DMS153 treated with DMSO at 0.1 percent for 48 hours (cell line): ENCODE measurements around the gene YBEY.
"Not testable (repeated sequence)": the region's sequence is repeated elsewhere in the genome, so short reads cannot be mapped to it uniquely, and the experiment has no call there.

Source experiments
- DNase-seq: peaks from one replicate; lab custom pipeline; 2025; ENCODE audit not compliant: unreplicated experiment; lab: John Stamatoyannopoulos, UW

YBEY gene, protein sequence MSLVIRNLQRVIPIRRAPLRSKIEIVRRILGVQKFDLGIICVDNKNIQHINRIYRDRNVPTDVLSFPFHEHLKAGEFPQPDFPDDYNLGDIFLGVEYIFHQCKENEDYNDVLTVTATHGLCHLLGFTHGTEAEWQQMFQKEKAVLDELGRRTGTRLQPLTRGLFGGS

DNA sequence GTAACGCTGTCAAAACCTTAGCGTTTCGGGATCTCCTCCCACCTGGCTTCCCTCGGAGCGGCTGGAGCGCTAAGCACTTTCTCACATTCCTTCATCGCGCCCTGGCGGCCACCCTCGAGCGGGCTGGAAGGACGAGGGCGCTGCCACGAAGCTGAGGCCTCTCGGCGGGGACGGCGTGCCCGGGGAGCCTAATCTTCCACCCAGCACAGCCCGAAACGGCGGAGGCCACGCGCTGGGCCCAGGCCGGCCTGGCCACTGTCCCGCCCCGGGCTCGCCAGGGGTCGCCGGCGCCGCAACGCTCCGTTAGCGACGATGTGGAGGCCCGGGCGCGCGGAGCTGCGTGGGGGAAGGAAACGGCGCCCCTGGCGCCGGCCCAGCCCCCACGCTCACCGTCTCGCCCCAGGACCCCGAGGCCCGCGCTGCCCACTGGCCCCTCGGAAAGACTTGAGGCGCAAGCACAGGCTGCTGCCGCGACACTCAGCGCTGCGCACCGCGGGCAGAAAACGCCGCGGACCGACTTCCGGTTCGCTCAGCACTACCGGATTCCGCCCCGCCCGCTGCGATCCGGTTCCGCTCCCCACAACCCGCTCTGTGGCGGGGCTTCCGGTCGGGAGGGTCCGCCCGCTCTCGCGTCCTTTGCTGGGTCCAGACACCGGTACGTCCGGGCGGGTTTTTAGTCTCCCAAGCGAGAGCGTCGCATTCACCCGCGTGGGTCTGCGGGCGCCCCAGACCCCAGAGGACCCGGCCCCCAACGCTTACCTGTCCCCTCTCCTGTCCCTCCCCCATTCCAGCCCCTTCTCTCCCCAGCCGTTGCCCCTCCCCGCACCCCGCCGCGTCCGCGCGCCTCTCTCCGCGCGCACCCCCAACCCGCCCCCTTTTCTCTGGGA, at the start of gene YBEY:
YBEY (plus strand) TSS at position 582 of the 887 bp plus-strand sequence. CDS start 572 bp downstream, outside the sequence.
- DNase-seq: peak; percentile 57

DNA sequence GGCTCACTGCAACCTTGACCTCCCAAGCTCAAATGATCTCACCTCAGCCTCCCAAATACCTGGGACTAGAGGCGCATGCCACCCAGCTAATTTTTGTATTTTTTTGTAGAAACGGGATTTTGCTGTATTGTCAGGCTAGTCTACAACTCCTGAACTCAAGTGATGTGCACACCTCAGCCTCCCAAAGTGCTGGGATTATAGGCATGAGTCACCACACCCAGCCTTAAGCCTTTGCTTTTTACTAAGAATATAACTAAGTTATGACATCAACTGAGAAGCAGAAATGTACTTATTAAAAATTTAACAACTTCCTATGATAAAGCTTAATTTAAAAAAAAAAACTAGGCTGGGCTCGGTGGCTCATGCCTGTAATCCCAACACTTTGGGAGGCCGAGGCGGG, 48.7 kb upstream of the YBEY start:
- DNase-seq: no peak

DNA sequence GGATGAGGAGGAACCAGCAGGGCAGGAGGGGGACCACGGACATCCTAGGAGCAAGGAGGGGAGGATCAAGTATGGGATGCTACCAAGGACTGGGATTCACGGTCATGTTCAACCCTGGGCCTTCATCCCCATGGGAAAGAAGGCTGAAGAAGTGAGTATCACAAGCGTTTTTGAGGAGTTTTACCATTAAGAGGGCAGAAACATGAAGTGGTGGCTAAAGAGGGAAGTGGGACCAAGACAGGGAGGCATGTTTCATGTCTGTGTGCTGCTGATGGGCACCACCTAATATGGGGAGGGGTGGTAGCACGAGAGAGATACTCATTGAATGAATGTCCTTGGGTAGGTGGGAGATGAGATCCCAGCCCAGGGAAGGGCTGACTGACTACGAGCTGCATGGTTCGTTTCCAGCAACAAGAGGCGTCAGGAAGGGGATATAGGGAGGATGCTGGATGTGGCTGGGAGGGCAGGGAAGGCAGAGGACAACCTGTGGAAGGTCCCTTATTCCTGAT, 46.3 kb upstream of the YBEY start:
- no peak for DNase-seq

DNA sequence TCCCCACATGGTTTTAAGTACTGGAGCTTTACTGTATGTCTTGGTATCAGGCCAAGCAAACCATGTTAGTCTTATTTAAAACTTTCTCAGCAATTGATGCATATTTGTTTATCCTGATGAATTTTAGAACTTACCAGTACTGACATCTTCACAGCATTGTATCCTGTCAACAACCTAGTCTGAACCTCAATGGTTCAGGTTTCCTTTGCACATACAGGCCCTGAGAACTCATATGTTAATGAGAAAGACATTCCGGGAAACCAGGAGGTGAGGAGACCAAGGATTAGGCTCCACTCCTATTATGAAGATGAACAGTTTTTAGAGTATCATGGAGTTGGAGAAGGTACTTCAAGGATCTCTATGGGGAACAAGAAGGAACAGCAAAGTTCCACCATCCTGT, 44.6 kb upstream of the YBEY start:
- DNase-seq: not testable (repeated sequence)

DNA sequence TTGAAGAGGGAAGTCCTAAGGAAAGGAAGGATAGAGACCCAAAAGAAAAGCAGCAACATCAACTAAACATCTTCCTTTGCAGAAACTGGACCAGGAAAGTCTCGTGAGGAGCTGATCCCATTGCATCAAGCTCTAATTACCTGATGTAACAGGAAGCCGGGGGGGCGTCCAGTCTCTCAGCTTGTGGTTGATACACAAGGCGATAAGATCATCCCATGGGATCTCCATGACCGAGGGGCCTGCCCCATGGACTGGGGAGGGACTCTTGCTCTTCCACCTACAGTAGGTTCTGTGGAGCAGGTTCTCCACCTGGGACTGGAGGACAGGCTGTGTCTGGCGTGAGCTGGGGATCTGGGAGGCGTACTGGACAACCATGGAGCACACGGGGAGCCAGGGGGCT, 42.8 kb upstream of the YBEY start:
- DNase-seq: no peak

DNA sequence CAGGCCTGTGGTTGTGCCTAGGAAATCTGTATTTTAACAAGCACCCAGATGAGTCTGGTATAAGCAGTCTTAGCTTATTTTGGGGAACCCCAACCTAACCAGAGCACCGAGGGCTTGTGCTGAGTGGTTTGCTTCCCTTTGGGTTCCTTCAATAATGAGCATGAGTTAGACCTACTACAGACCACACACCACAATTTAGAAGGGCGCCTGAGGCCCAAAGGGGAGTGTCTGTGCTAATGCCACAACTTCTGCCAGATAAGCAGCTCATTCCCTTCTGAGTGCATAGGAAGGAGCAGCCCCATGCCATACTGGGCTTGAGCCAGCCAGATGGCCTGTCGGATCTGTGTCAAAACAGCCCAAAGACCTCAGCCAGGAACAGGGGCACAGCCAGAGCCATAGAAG, 42.2 kb upstream of the YBEY start:
- DNase-seq: no peak

DNA sequence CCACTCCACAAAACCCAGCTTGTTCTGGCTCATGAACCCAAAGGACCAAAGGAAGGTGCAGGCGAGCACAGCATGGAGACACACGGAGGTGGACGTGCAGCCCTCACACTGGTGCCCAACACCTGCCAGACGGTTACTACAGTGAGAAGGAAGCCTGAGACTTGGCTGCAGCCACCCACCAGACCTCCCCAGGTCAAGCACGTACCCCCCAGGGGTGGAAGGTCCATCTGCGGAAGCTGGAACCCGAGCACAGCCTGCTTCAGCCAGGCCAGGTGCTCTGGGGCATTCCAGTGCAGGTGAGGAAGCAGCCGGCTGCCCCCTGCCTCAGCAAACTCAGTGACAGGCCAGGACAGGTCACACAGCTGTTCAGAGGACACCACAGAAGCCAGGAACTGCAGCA, 41.5 kb upstream of the YBEY start:
- DNase-seq: no peak

DNA sequence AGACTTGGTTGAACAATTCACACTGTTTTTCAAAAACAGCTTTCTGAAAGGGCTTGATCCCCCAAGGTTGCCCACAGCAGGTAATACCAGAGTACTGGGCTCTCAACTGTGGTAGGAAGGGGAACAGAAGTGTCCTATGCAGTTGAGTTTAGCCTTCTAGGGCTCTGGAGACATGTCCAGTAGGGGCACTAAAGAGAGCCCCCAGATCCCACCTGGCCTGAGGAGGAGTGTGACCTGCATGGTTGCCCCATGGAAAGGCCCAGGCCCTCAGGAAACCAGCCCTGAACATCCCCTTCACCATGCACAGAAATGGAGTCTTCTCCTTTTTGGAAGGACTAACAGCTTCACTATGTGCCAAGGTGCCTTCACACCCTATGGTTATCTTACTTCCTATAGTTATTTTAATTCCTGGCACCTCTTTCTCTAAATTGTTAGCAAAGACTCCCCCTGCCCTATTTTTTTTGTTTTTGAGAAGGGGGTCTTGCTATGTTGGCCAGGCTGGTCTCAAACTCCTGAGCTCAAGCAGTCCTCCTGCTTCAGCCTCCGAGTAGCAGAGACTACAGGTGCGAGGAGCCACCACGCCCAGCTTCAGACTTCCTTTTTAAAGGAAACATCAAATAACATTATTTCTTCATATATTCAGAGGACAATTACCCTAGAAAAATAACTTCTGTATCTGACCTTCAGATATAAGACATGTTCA, 40.8 kb upstream of the YBEY start:
- no peak for DNase-seq

DNA sequence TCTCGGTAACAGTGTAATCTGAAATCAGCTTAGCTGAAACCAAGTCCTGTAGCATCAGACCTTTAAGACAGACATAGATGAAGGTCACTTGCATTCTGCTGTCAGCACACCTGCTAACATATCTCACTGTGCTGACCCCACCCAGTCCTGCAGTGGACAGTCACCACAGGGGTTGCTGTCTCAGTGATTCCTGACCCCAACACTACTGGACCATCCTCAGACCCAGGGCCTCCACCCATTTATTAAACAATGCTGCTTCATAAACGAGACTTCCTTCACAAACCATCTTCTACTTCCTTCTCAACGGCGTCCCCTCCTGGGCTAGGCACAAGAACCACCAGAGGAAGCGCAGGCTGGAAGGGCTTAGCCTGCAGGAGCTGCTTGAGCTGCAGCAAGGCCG, 39.8 kb upstream of the YBEY start:
- no peak for DNase-seq

DNA sequence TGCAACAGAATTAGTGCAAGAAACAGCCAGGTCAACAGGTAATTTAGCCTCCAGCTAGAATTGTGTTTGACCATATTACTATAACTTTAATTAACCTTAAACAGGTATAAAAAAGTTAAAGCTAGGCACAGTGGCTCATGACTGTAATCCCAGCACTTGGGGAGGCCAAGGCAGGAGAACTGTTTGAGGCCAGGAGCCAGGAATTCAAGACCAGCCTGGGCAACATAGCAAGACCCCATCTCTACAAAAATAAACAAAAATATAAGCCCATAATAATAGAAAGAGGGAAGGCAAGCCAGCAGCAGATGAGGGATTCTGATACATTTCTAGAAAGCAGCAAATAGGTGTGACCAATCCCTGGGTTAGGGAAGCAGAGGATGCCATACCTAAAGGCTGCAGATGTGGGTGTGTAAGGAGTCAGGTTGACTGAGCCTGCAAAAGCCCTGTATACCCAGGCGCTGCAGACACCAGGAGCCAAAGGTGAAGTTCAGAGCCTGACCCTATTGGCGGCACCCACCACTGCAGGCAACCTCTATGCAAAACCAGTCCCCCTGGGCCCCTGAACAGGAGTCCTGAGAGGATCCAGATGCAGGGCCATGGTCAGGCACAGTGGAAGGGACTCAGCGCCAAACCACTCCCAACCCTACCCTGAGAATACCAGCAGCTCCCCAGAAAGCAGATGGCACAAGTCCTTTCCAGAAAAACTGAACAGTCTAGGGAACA, 38.3 kb upstream of the YBEY start:
- no peak for DNase-seq

DNA sequence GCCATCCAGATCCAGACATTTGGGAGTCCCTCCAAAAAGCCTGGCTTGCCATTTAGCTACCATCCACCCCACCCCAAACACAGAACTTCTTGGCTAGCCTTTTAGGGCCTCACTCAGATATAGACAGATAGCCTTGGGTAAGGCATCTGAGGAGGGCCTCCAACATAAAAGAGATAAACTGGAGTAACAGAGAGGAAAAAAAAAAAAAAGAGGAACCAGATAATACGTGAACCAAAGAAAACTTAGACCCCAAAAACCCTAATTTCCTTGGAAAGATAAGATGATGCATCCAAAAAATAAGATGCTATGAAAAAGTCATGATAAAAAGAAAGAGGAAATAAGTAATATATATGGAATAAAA, 37.7 kb upstream of the YBEY start:
- no peak for DNase-seq

DNA sequence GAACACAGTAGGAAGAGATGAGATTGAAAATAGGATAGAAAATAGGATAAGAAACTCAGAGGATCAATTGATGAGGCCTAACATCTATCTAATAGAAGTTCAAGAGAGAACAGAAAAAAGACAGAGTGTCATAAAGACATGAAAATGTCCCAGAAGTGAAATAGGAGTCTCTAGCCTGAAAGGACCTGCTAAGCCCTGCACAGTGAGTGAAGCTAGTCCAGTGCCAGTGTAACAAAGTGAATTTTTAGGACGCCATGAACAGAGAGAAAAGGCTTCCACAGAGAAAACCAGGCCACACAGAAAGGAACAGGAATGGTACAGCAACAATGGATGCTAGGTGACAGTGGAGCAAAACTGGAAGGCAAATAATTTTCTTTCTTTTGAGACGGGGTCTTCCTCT, 37.3 kb upstream of the YBEY start:
- no peak for DNase-seq

DNA sequence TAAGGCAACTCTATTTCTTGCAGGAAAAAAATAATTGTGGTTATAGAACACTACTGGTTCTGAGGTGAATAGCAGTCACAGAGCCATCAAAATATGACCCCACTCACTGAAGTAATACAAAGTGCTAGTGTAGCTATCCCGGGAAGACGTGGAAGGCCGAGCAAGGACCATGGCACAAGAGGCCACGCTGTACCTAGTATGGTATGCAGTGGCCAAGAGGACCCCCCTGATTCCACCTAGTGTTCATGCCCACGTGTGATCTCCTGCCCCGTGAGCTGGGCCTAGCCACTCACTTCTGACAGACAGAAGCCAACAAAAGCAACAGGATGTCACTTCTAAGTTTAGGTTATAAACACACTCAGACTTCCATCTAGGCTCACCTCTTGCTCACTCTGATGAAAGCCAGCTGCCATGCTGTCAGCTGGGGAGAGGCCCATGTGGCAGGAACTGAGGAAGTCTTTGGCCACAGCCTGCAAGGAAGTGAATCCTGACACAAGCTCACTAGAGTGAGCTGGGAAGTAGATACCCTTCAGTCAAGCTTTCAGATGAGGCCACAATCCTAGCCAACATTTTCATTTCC, 35.9 kb upstream of the YBEY start:
- DNase-seq: no peak

DNA sequence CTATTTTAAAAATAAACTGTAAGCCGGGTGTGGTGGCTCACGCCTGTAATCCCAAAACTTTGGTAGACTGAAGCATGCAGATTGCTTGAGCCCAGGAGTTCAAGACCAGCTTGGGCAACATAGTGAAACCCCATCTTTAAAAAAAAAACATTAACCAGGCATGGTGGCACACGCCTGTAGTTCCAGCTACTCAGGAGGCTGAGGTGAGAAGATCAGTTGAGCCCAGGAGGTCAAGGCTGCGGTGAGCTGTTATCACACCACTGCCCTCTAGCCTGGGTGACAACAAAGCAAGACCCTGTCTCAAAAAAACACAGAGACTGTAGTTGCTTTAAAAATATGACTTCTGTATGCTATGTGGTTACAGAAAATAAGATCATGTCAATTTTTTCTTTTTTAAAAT, 33.3 kb upstream of the YBEY start:
- DNase-seq: no peak

DNA sequence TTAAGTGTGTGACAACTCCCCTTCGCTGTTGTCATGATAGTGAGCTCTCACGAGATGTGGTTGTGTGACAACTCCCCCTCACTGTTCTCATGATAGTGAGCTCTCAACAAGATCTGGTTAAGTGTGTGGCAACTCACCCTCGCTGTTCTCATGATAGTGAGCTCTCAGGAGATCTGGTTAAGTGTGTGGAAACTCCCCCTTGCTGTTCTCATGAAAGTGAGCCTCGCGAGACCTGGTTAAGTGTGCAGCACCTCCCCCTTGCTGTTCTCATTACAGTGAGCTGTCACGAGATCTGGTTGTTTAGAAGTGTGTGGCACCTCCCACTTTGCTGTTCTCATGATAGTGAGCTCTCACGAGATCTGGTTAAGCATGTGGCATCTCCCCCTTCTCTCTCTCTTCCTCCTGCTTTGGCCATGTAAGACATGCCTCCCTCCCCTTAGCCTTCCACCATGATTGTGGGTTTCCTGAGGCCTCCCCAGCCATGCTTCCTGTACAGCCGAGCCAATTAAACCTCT, 32.5 kb upstream of the YBEY start:
- DNase-seq: no peak

DNA sequence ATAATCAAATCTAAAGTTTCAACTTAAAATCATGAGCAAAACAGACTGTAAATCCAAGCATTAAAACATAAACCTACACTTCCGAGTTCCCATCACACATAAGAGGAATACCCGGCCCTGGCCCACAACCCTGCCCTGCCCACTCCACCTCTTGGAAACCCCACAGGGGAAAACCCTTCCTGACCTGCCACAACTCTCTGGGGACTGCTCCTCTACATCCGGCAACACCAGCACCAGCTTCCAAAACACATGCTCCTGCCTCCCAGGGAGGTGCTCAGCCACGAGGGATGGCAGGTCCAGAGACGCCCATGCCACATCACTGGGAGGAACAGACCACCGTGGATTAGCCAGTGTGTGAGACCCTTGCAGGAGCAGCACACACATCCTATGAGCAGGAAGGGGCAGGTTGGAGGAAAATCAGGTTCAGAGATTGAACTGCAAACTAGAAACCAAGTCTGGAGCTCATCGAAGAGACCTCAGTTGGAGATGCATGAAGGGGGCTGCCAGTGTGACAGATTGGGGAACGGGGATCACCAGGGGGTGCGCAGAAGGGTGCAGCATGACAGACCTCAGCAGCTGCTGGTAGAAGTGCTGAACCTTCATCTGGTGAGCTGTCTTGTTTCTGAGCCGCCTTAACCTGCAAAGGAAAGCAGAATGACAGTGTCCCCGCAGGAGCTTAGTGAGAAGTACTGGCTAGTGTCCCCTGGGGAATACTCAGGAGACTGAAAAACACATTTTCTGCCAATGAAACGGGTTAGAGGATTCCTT, 31.8 kb upstream of the YBEY start:
- DNase-seq: no peak

DNA sequence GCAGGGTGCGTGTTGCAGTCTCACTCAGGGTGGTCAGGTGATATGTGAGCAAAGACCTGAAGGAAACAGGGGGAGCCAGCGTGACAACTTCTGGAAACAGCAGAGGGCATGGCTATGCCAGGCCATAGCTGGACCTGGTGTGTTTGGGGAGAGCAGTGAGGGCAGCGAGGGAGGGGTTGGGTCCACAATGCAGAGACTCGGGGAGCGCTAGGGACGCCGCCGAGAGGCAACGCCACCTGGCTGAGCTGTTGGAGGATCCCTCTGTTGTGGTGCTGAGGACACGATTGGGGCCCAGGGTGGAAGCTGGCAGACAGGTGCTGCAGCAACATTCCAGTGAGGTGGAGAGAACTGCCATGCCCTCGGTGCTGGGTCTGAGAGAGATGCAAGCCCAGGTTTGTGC, 31.0 kb upstream of the YBEY start:
- no peak for DNase-seq

DNA sequence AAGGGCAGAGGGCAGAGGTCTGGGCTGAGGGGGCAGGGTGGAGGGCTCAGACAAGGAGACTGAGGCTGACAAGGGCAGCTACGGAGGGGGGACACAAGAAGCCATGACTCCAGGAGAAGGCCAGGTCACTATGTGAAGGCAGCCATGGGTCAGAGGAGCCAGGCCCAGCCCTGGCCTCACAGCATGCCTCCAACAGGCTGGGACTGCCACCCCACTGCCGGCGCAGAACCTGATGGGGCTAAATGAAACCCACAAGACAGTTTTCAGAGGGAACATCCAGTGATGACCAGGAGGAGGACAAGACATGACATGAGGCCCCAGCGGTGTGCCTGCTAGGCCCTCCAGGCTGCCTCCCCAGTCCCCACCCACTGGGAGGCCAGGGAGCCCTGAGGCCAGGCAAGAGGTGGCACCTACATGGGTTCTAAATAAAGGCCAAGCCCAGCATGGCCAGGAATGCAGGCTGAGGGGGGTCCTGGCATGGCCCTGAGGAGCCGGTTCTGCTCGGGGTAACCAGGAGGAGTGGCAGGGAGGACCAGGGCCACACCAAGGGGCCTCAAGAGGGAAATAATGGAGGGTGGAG, 30.3 kb upstream of the YBEY start:
- DNase-seq: no peak

DNA sequence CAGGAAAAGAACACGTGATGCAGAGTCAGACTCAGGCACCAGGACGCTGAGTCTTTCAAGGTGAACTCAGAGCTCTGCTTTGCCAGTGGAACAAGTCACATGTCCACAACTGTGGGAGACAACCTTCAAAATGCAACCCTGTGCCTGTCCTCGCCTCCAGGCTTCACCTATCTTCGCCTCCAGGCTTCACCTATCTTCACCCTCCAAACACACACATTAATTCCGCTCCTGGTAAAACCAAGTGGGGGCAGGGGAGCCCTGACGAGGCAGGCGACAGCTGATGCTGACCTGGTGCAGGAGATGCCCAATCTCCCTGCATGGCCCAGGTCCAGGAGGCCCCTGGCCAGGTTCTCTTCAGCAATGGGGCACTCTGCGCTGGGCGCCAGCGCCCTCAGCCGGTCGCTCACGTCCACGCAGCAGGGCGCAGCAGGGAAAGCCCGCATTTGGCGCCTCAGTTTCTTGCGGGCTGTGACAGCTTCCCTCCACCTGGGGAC, 29.6 kb upstream of the YBEY start:
- no peak for DNase-seq
